ENCODE results near the gene LRRN2.

Gene LRRN2

GRCh38 chr1:204696606-204697005, 11.1 kb upstream of the LRRN2 start:
- TF ChIP-seq GLIS3 (CRISPR knock-in tag; IDR thresholded peaks at IDR 0.05) (no peak), BACH2 (CRISPR knock-in tag; IDR thresholded peaks at IDR 0.05; ENCODE audit: borderline replicate concordance) (no peak), ARNTL (CRISPR knock-in tag; IDR thresholded peaks at IDR 0.05; ENCODE audit: borderline replicate concordance, low read depth) (no peak), CSRNP3 (CRISPR knock-in tag; IDR thresholded peaks at IDR 0.05) (no peak)
- no peak for ATAC-seq

- TF ChIP-seq PATZ1 (CRISPR knock-in tag; IDR thresholded peaks at IDR 0.05; ENCODE audit: borderline replicate concordance) (no peak), CSRNP3 (CRISPR knock-in tag; IDR thresholded peaks at IDR 0.05) (no peak), ZFP3 (CRISPR knock-in tag; IDR thresholded peaks at IDR 0.05) (no peak), CSDC2 (CRISPR knock-in tag; IDR thresholded peaks at IDR 0.05) (no peak), PPARA (CRISPR knock-in tag; IDR thresholded peaks at IDR 0.05; ENCODE audit: borderline replicate concordance) (no peak), ARNTL (CRISPR knock-in tag; IDR thresholded peaks at IDR 0.05; ENCODE audit: borderline replicate concordance, low read depth) (no peak), ZC3H10 (CRISPR knock-in tag; IDR thresholded peaks at IDR 0.05) (no peak), CREB5 (CRISPR knock-in tag; IDR thresholded peaks at IDR 0.05; ENCODE audit: low read depth) (no peak), ZFP30 (CRISPR knock-in tag; IDR thresholded peaks at IDR 0.05) (no peak), POU6F1 (CRISPR knock-in tag; IDR thresholded peaks at IDR 0.05; ENCODE audit: borderline replicate concordance, low read depth) (no peak), ISL1 (CRISPR knock-in tag; IDR thresholded peaks at IDR 0.05) (no peak), TSHZ2 (CRISPR knock-in tag; IDR thresholded peaks at IDR 0.05) (no peak)
- ATAC-seq, result no peak
Measured at GRCh38 chr1:204695692-204696091, 10.2 kb upstream of the LRRN2 start.

GRCh38 chr1:204694145-204694544, 8.6 kb upstream of the LRRN2 start:
- no peak for ATAC-seq
- no peak for TF ChIP-seq PPARA (CRISPR knock-in tag; IDR thresholded peaks at IDR 0.05; ENCODE audit: borderline replicate concordance)
- TF ChIP-seq PATZ1 (CRISPR knock-in tag; IDR thresholded peaks at IDR 0.05; ENCODE audit: borderline replicate concordance), result no peak
- no peak for TF ChIP-seq RARB (CRISPR knock-in tag; IDR thresholded peaks at IDR 0.05)
- no peak for TF ChIP-seq CREB5 (CRISPR knock-in tag; IDR thresholded peaks at IDR 0.05; ENCODE audit: low read depth)
- TF ChIP-seq SNAI2 (CRISPR knock-in tag; IDR thresholded peaks at IDR 0.05), result no peak
- TF ChIP-seq CSDC2 (CRISPR knock-in tag; IDR thresholded peaks at IDR 0.05), result no peak
- TF ChIP-seq ISL1 (CRISPR knock-in tag; IDR thresholded peaks at IDR 0.05), result no peak
- TF ChIP-seq POU6F1 (CRISPR knock-in tag; IDR thresholded peaks at IDR 0.05; ENCODE audit: borderline replicate concordance, low read depth), result no peak
- TF ChIP-seq TOX (CRISPR knock-in tag; IDR thresholded peaks at IDR 0.05; ENCODE audit: borderline replicate concordance), result no peak
- no peak for TF ChIP-seq ZNF8 (CRISPR knock-in tag; IDR thresholded peaks at IDR 0.05)
- TF ChIP-seq CSRNP3 (CRISPR knock-in tag; IDR thresholded peaks at IDR 0.05), result no peak
- no peak for TF ChIP-seq GLIS3 (CRISPR knock-in tag; IDR thresholded peaks at IDR 0.05)
- no peak for TF ChIP-seq ARNTL (CRISPR knock-in tag; IDR thresholded peaks at IDR 0.05; ENCODE audit: borderline replicate concordance, low read depth)

Data from SK-N-SH treated with all-trans-retinoic acid at 6 μM for 48 hours (cell line).